Left ventricle myocardium inferior (tissue), 1 donor: ENCODE measurements around the gene SLC13A1. TPM values are rescaled to one million over a fixed set of nuclear protein-coding genes. Genes with fewer than 3 reads are reported as not detected.

Experiments
- DNase-seq: peaks from one replicate; pipeline ENCODE4 v3.0.0-alpha.2; 2020
- H3K27ac ChIP-seq: fragments of 200-600 bp; replicated peaks from 2 replicates; pipeline ENCODE4 v1.8.0; 2021
- H3K27me3 ChIP-seq: fragments of 200-600 bp; 2 replicates; pipeline ENCODE4 v1.8.0; 2021; ENCODE audit warnings: low read depth
- H3K36me3 ChIP-seq: fragments of 200-600 bp; 2 replicates; pipeline ENCODE4 v1.8.0; 2021
- H3K4me1 ChIP-seq: fragments of 200-600 bp; 2 replicates; pipeline ENCODE4 v1.8.0; 2021
- H3K4me3 ChIP-seq: fragments of 200-600 bp; 2 replicates; pipeline ENCODE4 v1.8.0; 2021; ENCODE audit warnings: mild to moderate bottlenecking, moderate library complexity
- H3K9me3 ChIP-seq: fragments of 200-600 bp; replicated peaks from 2 replicates; pipeline ENCODE4 v1.8.0; 2021
- intact Hi-C: fragments of 100-400 bp; cut with micrococcal nuclease; formaldehyde crosslinking; loops from one replicate; pipeline ENCODE4 v1.11.0; 2022
- total RNA-seq: library from RNA; stranded (reverse); fragmentation: NEBNext Ultra II Directional; extraction: Animal tissue kit (Norgen Biotek cat#: 25700); gene quantifications from one replicate; pipeline ENCODE4 v1.2.1, GENCODE V29; 2021
- TF ChIP-seq, protein P1 (sequence below): fragments of 200-600 bp; IDR thresholded peaks from 2 replicates; pipeline ENCODE4 v1.8.0; 2021; ENCODE audit warnings: antibody characterized with exemption, mild to moderate bottlenecking, borderline replicate concordance
- donor health status: DM: no; HTN: yes; CAD: no; lungs with severe emphysema.

Gene SLC13A1
- total RNA-seq, 1 donor from 2014 or later, result not detected

- intact Hi-C loops, result no loop called here
- no peaks in the 10 kb centered on the region for H3K27me3 ChIP-seq
- TF ChIP-seq, protein P1, sequence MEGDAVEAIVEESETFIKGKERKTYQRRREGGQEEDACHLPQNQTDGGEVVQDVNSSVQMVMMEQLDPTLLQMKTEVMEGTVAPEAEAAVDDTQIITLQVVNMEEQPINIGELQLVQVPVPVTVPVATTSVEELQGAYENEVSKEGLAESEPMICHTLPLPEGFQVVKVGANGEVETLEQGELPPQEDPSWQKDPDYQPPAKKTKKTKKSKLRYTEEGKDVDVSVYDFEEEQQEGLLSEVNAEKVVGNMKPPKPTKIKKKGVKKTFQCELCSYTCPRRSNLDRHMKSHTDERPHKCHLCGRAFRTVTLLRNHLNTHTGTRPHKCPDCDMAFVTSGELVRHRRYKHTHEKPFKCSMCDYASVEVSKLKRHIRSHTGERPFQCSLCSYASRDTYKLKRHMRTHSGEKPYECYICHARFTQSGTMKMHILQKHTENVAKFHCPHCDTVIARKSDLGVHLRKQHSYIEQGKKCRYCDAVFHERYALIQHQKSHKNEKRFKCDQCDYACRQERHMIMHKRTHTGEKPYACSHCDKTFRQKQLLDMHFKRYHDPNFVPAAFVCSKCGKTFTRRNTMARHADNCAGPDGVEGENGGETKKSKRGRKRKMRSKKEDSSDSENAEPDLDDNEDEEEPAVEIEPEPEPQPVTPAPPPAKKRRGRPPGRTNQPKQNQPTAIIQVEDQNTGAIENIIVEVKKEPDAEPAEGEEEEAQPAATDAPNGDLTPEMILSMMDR, result no peak
These were observed 4.6 kb upstream of the SLC13A1 start for GRCh38 chr7:123204206-123204835.

GRCh38 chr7:123201901-123202300, 2.1 kb upstream of the SLC13A1 start:
- Histone ChIP-seq H3K36me3 (no peaks in the 10 kb centered on the region), H3K4me1 (peaks cover 10% of the 10 kb centered on the region), H3K4me3 (no peak overlapping the region), H3K27ac (no peak overlapping the region), H3K9me3 (no peaks in the 10 kb centered on the region), H3K27me3 (no peaks in the 10 kb centered on the region)
- TF ChIP-seq, protein P1, result no peak
- intact Hi-C loops, result no loop called here
- DNase-seq, result no peak

More at GRCh38 chr7:123204206-123204835, 4.6 kb upstream of the SLC13A1 start:
- no peak for DNase-seq
- peak overlapping the region; percentile 38 for H3K27ac ChIP-seq
- no peaks in the 10 kb centered on the region for H3K36me3 ChIP-seq
- H3K4me1 ChIP-seq, result peaks cover 10% of the 10 kb centered on the region
- H3K9me3 ChIP-seq, result no peaks in the 10 kb centered on the region
- H3K4me3 ChIP-seq, result no peak overlapping the region

DNA sequence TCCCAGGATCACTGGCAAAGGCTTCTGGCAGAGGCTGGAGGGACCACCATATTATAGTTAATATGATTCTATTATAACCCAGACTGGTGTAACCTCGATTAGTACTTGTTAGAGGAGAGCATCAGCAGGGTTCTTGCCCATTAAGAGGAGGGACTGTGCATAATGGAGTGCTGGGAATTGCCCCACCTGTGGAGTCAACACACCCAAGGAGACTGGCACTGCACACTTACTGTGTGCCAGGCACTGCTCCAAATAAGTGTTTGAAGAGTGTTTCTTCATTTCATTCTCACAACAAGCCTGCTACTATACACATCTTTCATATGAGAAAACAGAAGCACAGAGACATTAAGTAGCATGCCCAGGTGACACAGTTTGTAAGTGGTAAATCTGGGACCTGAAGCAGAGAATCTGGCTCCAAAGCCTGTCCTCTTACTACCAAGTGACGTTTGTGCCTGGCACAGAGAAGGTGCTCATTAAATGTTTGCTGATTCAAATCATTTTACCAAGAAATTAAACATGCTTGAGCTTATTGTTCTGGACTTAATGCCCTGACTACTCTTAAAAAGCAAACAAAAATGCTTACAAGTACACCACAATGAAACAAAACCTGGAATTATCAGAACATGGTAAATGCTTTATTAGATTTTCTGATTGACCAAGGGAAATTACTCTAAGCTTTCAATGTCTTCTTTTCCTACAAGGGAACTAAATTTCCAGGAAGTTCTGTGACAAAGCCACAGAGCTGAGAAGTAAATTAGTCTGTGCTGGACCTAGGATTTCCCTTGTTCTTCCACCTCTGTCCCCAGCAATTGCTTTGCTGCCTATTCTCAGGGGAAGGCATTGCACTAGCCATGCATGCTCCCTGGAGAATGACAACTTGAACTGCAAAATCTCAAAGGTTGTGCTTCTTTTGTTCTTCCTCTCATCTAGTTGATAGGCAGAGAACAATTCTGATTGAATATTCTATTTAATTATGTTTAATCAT, 809 bp downstream of the SLC13A1 start:
- Histone ChIP-seq H3K36me3 (no peaks in the 10 kb centered on the region), H3K27me3 (no peaks in the 10 kb centered on the region), H3K4me1 (no peaks in the 10 kb centered on the region), H3K9me3 (no peaks in the 10 kb centered on the region), H3K4me3 (no peak overlapping the region), H3K27ac (no peak overlapping the region)
- intact Hi-C loops, result no loop called here
- no peak for DNase-seq
- TF ChIP-seq, protein P1, result no peak

- H3K27ac ChIP-seq, result no peak overlapping the region
- H3K27me3 ChIP-seq, result no peaks in the 10 kb centered on the region
- intact Hi-C loops, result no loop called here
- H3K9me3 ChIP-seq, result no peaks in the 10 kb centered on the region
- no peak overlapping the region for H3K4me3 ChIP-seq
- TF ChIP-seq, protein P1, result no peak
- no peaks in the 10 kb centered on the region for H3K36me3 ChIP-seq
- no peak for DNase-seq
- no peaks in the 10 kb centered on the region for H3K4me1 ChIP-seq
These were observed 1.7 kb downstream of the SLC13A1 start for GRCh38 chr7:123198111-123198510.

GRCh38 chr7:123193235-123193634, 6.5 kb downstream of the SLC13A1 start:
- H3K36me3 ChIP-seq, result no peaks in the 10 kb centered on the region
- H3K4me1 ChIP-seq, result no peaks in the 10 kb centered on the region
- intact Hi-C loops, result no loop called here
- no peaks in the 10 kb centered on the region for H3K27me3 ChIP-seq
- TF ChIP-seq, protein P1, result no peak
- no peaks in the 10 kb centered on the region for H3K9me3 ChIP-seq
- no peak for DNase-seq
- no peak overlapping the region for H3K4me3 ChIP-seq
- H3K27ac ChIP-seq, result no peak overlapping the region
